IMR-90 (cell line): ENCODE results near the gene ME3.

Experiments
- CEBPB ChIP-seq: IDR thresholded peaks from 2 replicates; pipeline ENCODE4 v1.6.1; 2012; ENCODE audit warnings: low read depth, low read length, improper control_type of control experiment
- CTCF ChIP-seq: conservative IDR thresholded peaks from 2 replicates; pipeline ENCODE4 v1.5.1; 2012; ENCODE audit warnings: mild to moderate bottlenecking, low read depth, low read length, improper control_type of control experiment
- FOS ChIP-seq: fragments of 150-350 bp; IDR thresholded peaks from 2 replicates; pipeline ENCODE4 v1.6.1; 2016; ENCODE audit warnings: low read depth, low read length
- MAFK ChIP-seq: IDR thresholded peaks from 2 replicates; pipeline ENCODE4 v1.6.1; 2012; ENCODE audit warnings: low read depth, low read length, improper control_type of control experiment
- MAZ ChIP-seq: IDR thresholded peaks from 2 replicates; pipeline ENCODE4 v1.6.1; 2012; ENCODE audit warnings: low read depth, mild to moderate bottlenecking, low read length, improper control_type of control experiment, moderate library complexity, borderline replicate concordance
- MXI1 ChIP-seq: IDR thresholded peaks from 2 replicates; pipeline ENCODE4 v1.6.1; 2012; ENCODE audit warnings: low read depth, mild to moderate bottlenecking, low read length, moderate library complexity, borderline replicate concordance
- POLR2A ChIP-seq: IDR thresholded peaks from 2 replicates; pipeline ENCODE4 v1.6.1; 2012; ENCODE audit warnings: mild to moderate bottlenecking, low read depth, low read length
- RCOR1 ChIP-seq: IDR thresholded peaks from 2 replicates; pipeline ENCODE4 v1.6.1; 2012; ENCODE audit warnings: mild to moderate bottlenecking, low read length, improper control_type of control experiment; ENCODE audit not compliant: insufficient replicate concordance
- RFX5 ChIP-seq: IDR thresholded peaks from 2 replicates; pipeline ENCODE4 v1.8.0; 2012; ENCODE audit warnings: low read depth, mild to moderate bottlenecking, low read length, moderate library complexity
- USF2 ChIP-seq: fragments of 150-350 bp; IDR thresholded peaks from 2 replicates; pipeline ENCODE4 v1.6.1; 2017; ENCODE audit warnings: mild to moderate bottlenecking, antibody characterized with exemption, low read length, low read depth
- TF ChIP-seq, protein P1 (sequence below): fragments of 150-350 bp; IDR thresholded peaks from 2 replicates; pipeline ENCODE4 v1.6.1; 2016; ENCODE audit warnings: low read depth, mild to moderate bottlenecking, low read length, moderate library complexity, borderline replicate concordance

DNA sequence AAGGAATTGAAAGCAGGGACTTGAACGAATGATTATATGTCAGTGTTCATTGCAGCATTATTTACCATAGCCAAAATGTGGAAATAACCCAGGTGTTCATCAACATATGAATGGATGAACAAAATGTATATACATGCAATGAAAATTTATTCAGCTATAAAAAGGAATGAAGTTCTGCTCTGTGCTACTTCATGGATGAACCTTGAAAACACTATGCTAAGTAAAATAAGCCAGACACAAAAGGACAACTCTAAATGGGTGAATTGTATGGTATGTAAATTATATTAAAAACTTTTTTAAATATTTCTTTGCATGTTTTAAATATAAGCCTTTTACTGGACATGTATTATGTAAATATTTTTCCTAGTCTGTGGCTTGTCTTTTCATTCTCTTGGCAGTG lies 107.0 kb downstream of the ME3 start:
- no peak for TF ChIP-seq FOS
- no peak for TF ChIP-seq CTCF
- TF ChIP-seq POLR2A: no peak
- no peak for TF ChIP-seq USF2
- TF ChIP-seq, protein P1, sequence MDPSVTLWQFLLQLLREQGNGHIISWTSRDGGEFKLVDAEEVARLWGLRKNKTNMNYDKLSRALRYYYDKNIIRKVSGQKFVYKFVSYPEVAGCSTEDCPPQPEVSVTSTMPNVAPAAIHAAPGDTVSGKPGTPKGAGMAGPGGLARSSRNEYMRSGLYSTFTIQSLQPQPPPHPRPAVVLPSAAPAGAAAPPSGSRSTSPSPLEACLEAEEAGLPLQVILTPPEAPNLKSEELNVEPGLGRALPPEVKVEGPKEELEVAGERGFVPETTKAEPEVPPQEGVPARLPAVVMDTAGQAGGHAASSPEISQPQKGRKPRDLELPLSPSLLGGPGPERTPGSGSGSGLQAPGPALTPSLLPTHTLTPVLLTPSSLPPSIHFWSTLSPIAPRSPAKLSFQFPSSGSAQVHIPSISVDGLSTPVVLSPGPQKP: no peak
- TF ChIP-seq CEBPB: no peak
- TF ChIP-seq RFX5: no peak
- TF ChIP-seq MAZ: no peak
- no peak for TF ChIP-seq MAFK
- TF ChIP-seq RCOR1: no peak
- TF ChIP-seq MXI1: no peak
